Tibial nerve (tissue), 4 donors: ENCODE measurements around the gene GRK1. TPM values are rescaled to one million over a fixed set of nuclear protein-coding genes. Genes with fewer than 3 reads are reported as not detected.

Experiments
- DNase-seq, 2 donors: peaks; one replicate each; pipeline ENCODE4 v3.0.0-alpha.2; 2019; ENCODE audit warnings: low spot score in 2 of 2
- H3K27ac ChIP-seq, 4 donors: fragments of 200-600 bp; sonication (generic) in 3 of 4; one replicate each; pipeline ENCODE4 v1.5.1; 2017 to 2019; ENCODE audit warnings: mild to moderate bottlenecking in 1 of 4
- H3K27me3 ChIP-seq, 2 donors: fragments of 200-600 bp; sonication (generic) in 1 of 2; one replicate each; pipeline versions ENCODE4 v1.5.1 to v1.6.0; 2017 to 2019
- H3K36me3 ChIP-seq, 3 donors: fragments of 200-600 bp; sonication (generic); one replicate each; pipeline ENCODE4 v1.5.1; 2018 to 2019
- H3K4me1 ChIP-seq, 4 donors: fragments of 200-600 bp; sonication (generic) in 3 of 4; one replicate each; pipeline ENCODE4 v1.5.1; 2017 to 2019
- H3K4me3 ChIP-seq, 4 donors: fragments of 200-600 bp; sonication (generic) in 3 of 4; one replicate each; pipeline ENCODE4 v1.5.1; 2017 to 2019; ENCODE audit warnings: mild to moderate bottlenecking in 1 of 4, moderate library complexity in 1 of 4
- H3K9me3 ChIP-seq, 4 donors: fragments of 200-600 bp; sonication (generic) in 3 of 4; one replicate each; pipeline ENCODE4 v1.5.1; 2017 to 2019
- EP300 ChIP-seq, 2 donors: sonication (generic); formaldehyde crosslinking; IDR thresholded peaks; one replicate each; pipeline ENCODE4 v1.6.1; 2017; ENCODE audit warnings: antibody characterized with exemption in 2 of 2, mild to moderate bottlenecking in 1 of 2
- POLR2A ChIP-seq, 2 donors: fragments of 450-650 bp; IDR thresholded peaks; one replicate each; pipeline ENCODE4 v1.6.1; 2017; ENCODE audit warnings: antibody characterized with exemption in 2 of 2, mild to moderate bottlenecking in 2 of 2, moderate library complexity in 2 of 2
- WGBS, 2 donors: methylation state at CpG; one replicate each; pipeline ENCODE4 v1.1.5; 2018; 5-methylcytosine and 5-hydroxymethylcytosine counted together
- total RNA-seq, 4 donors: library from RNA; depleted of rRNA; stranded (reverse); fragments of >200 nt; gene quantifications; one replicate each; pipeline ENCODE4 v1.1.0, GENCODE V29; 2016
- TF ChIP-seq, protein P1 (sequence below), 5 experiments: fragments of 200-600 bp in 3 of 5; fragments of 450-650 bp in 2 of 5; sonication (generic) in 3 of 5; IDR thresholded peaks; one replicate each; pipeline ENCODE4 v1.5.1; 2016 to 2019; ENCODE audit warnings: antibody characterized with exemption in 5 of 5, mild to moderate bottlenecking in 3 of 5, moderate library complexity in 2 of 5

Gene GRK1
- total RNA-seq, 4 donors from 2014 or later = not detected

DNA sequence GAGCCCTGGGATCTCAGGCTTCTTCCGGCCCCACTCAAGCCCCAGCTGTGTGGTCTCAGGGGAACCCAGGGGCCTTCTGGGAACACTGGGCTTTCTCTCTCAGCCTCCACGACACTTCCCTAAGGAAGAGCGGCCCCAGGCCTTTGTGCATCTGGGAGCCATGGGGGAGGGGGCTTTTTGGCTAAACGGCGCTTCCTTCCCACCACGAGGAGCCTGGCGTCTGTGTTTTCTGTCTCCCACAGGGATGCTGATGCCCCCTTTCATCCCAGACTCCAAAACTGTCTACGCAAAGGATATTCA lies 67.8 kb downstream of the GRK1 start:
- no peaks in the 10 kb centered on the region for H3K36me3 ChIP-seq
- H3K4me3 ChIP-seq = no peak overlapping the region
- no peak for TF ChIP-seq EP300 (IDR thresholded peaks at IDR 0.05)
- TF ChIP-seq, protein P1, sequence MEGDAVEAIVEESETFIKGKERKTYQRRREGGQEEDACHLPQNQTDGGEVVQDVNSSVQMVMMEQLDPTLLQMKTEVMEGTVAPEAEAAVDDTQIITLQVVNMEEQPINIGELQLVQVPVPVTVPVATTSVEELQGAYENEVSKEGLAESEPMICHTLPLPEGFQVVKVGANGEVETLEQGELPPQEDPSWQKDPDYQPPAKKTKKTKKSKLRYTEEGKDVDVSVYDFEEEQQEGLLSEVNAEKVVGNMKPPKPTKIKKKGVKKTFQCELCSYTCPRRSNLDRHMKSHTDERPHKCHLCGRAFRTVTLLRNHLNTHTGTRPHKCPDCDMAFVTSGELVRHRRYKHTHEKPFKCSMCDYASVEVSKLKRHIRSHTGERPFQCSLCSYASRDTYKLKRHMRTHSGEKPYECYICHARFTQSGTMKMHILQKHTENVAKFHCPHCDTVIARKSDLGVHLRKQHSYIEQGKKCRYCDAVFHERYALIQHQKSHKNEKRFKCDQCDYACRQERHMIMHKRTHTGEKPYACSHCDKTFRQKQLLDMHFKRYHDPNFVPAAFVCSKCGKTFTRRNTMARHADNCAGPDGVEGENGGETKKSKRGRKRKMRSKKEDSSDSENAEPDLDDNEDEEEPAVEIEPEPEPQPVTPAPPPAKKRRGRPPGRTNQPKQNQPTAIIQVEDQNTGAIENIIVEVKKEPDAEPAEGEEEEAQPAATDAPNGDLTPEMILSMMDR (IDR thresholded peaks at IDR 0.05) = no peak
- no peak for TF ChIP-seq POLR2A (IDR thresholded peaks at IDR 0.05)
- H3K9me3 ChIP-seq = no peaks in the 10 kb centered on the region
- no peaks in the 10 kb centered on the region for H3K4me1 ChIP-seq
- DNase-seq = no peak
- H3K27me3 ChIP-seq = peaks cover 0 to 33% of the 10 kb centered on the region in 2 donors
- 65 to 68% methylated on average over 8 of the region's 8 CpGs for WGBS, 2 donors
- no peak overlapping the region for H3K27ac ChIP-seq

DNA sequence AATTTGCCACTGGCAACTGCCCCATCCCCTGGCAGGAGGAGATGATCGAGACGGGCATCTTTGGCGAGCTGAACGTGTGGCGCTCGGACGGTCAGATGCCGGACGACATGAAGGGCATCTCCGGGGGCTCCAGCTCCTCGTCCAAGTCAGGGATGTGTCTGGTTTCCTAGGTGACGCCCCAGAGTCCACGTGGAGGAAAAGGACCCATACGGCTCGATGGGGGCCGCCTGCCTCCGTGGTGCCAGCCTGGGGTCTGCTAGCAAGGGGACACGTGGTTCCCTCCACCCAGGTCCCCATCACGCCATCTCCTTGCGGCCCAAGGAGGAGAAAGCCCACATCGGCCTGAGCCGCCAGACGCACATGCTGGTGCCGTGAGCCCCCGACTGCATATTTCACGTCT lies 68.2 kb downstream of the GRK1 start:
- H3K9me3 ChIP-seq = no peaks in the 10 kb centered on the region
- no peaks in the 10 kb centered on the region for H3K36me3 ChIP-seq
- H3K4me3 ChIP-seq = no peak overlapping the region
- TF ChIP-seq, protein P1 (IDR thresholded peaks at IDR 0.05) = no peak
- TF ChIP-seq EP300 (IDR thresholded peaks at IDR 0.05) = no peak
- no peak for TF ChIP-seq POLR2A (IDR thresholded peaks at IDR 0.05)
- no peak overlapping the region for H3K27ac ChIP-seq
- 89% methylated on average over 24 to 26 of the region's 26 CpGs for WGBS, 2 donors
- peaks cover 0 to 31% of the 10 kb centered on the region in 2 donors for H3K27me3 ChIP-seq
- no peaks in the 10 kb centered on the region for H3K4me1 ChIP-seq
- DNase-seq = no peak

DNA sequence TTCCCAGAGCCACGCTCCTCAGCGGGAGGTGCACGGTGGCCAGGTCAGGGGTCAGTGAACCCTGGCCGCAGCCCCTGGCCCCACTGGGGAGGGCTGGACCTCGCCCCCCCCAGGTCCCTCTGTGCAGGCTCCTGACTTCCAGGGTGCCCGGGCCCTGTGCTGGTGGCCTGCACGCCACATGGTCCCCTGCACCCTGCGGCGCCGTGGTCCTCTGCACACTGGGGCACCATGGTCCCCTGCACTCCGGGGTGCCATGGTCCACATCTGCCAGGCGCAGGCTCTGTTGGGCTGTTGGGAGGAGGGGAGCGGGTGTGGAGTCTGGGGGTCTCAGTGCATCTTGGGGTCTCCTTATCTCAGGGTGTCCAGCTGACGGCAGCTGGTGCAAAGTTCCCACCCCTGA lies 68.7 kb downstream of the GRK1 start:
- H3K27ac ChIP-seq = no peak overlapping the region
- 82 to 87% methylated on average over 11 to 12 of the region's 14 CpGs for WGBS, 2 donors
- DNase-seq = no peak
- H3K27me3 ChIP-seq = peaks cover 0 to 31% of the 10 kb centered on the region in 2 donors
- TF ChIP-seq, protein P1 (IDR thresholded peaks at IDR 0.05) = no peak
- TF ChIP-seq EP300 (IDR thresholded peaks at IDR 0.05) (no peak), POLR2A (IDR thresholded peaks at IDR 0.05) (no peak)
- H3K4me1 ChIP-seq = no peaks in the 10 kb centered on the region
- no peaks in the 10 kb centered on the region for H3K9me3 ChIP-seq
- no peak overlapping the region for H3K4me3 ChIP-seq
- no peaks in the 10 kb centered on the region for H3K36me3 ChIP-seq

DNA sequence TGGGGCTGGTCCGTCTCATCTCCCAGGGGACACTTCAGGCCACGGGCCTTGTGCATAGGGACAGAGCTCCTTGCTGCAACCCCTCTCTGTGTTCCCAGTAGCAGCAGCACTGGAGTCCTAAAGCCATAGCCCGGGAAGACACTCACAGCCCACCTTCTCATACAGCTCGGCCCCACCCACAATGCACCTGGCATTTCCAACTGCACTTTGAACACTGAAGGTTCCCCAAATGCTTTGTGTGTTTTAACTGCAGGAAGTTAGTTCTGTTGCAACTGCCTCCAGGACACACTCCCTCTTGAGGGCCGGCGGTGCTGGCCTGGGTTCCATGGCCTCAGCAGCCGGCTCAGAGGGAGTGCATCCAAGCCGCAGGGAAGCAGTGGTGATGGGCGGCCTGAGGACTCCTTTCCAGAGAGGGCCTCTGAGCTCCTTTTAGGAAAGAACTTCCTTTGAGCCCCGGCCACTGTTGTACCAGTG lies 69.3 kb downstream of the GRK1 start:
- no peaks in the 10 kb centered on the region for H3K36me3 ChIP-seq
- H3K4me1 ChIP-seq = peaks cover 0 to 2% (median 0%) of the 10 kb centered on the region in 4 donors
- H3K4me3 ChIP-seq = no peak overlapping the region
- no peaks in the 10 kb centered on the region for H3K9me3 ChIP-seq
- H3K27ac ChIP-seq = no peak overlapping the region
- WGBS, 2 donors = 65 to 67% methylated on average over 8 to 10 of the region's 10 CpGs
- TF ChIP-seq, protein P1 (IDR thresholded peaks at IDR 0.05) = no peak
- TF ChIP-seq POLR2A (IDR thresholded peaks at IDR 0.05) (no peak), EP300 (IDR thresholded peaks at IDR 0.05) (no peak)
- H3K27me3 ChIP-seq = peaks cover 0 to 26% of the 10 kb centered on the region in 2 donors
- DNase-seq = no peak

DNA sequence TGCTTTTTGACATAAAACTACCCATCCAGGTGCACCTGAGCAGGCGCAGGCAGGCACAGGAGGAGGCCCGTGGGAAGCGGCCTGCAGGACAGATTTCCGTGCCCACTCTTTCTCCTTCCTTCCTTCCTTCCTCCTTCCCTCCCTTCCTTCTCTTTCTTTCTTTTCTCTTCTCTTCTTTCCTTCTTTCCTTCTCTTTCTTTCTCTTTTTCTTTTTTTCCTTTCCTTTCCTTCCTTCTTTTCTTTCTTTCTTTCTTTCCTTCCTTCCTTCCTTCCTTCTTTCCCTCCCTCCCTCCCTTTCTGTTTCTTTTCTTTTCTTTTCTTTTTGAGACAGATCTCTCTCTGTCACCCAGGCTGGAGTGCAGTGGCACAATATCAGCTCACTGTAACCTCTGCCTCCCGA lies 70.8 kb downstream of the GRK1 start:
- 86 to 91% methylated on average over 5 of the region's 5 CpGs for WGBS, 2 donors
- Histone ChIP-seq H3K36me3 (no peaks in the 10 kb centered on the region), H3K9me3 (no peaks in the 10 kb centered on the region), H3K4me1 (peaks cover 0 to 16% (median 0%) of the 10 kb centered on the region in 4 donors), H3K27me3 (peaks cover 0 to 28% of the 10 kb centered on the region in 2 donors), H3K4me3 (no peak overlapping the region), H3K27ac (no peak overlapping the region)
- no peak for DNase-seq
- TF ChIP-seq, protein P1 (IDR thresholded peaks at IDR 0.05) = no peak
- TF ChIP-seq EP300 (IDR thresholded peaks at IDR 0.05) (no peak), POLR2A (IDR thresholded peaks at IDR 0.05) (no peak)
